Fibroblast of lung (primary cell): Measurements from ENCODE around the gene RBFOX1. TPM values are rescaled to one million over a fixed set of nuclear protein-coding genes. Genes with fewer than 3 reads are reported as not detected.

Experiments
- DNase-seq, 2 donors: peaks; one replicate each; pipeline versions ENCODE4 v3.0.0 to v3.0.0-alpha.2; 2010; ENCODE audit warnings: low read depth in 2 of 2
- H2AFZ ChIP-seq: 2 replicates; pipeline ENCODE4 v1.5.1; 2012; ENCODE audit warnings: low read length, control low read depth, inconsistent platforms
- H3K27ac ChIP-seq: 2 replicates; pipeline ENCODE4 v1.5.1; 2011; ENCODE audit warnings: low read length, control low read depth; ENCODE audit not compliant: insufficient read depth
- H3K27me3 ChIP-seq: 2 replicates; pipeline ENCODE4 v1.5.1; 2011; ENCODE audit warnings: mild to moderate bottlenecking, low read length; ENCODE audit not compliant: control insufficient read depth, insufficient read depth
- H3K36me3 ChIP-seq: 2 replicates; pipeline ENCODE4 v1.5.1; 2011; ENCODE audit warnings: low read length; ENCODE audit not compliant: control insufficient read depth, insufficient read depth
- H3K4me1 ChIP-seq: 2 replicates; pipeline ENCODE4 v1.5.1; 2011; ENCODE audit warnings: low read length; ENCODE audit not compliant: control insufficient read depth, insufficient read depth; ENCODE audit errors: extremely low read depth
- H3K4me2 ChIP-seq: 2 replicates; pipeline ENCODE4 v1.5.1; 2011; ENCODE audit warnings: low read length, control low read depth; ENCODE audit not compliant: insufficient read depth; ENCODE audit errors: extremely low read depth
- H3K4me3 ChIP-seq, 4 experiments: fragments of 200-600 bp in 1 of 4; sonication (generic) in 1 of 4; replicated peaks in 1 of 4; 2 replicates each; pipeline ENCODE4 v1.5.1; 2011 to 2016; ENCODE audit warnings: low read length in 4 of 4, low read depth in 3 of 4, mild to moderate bottlenecking in 3 of 4, control low read depth in 2 of 4, inconsistent platforms in 1 of 4, mixed read lengths in 1 of 4; ENCODE audit not compliant: insufficient read depth in 1 of 4; ENCODE audit errors: control extremely low read depth in 1 of 4
- H3K79me2 ChIP-seq: 2 replicates; pipeline ENCODE4 v1.5.1; 2012; ENCODE audit warnings: mild to moderate bottlenecking, low read length, inconsistent platforms; ENCODE audit not compliant: control insufficient read depth, insufficient read depth
- H3K9ac ChIP-seq: 2 replicates; pipeline ENCODE4 v1.5.1; 2011; ENCODE audit warnings: mild to moderate bottlenecking, low read length, control low read depth; ENCODE audit not compliant: insufficient read depth
- H3K9me3 ChIP-seq: 2 replicates; pipeline ENCODE4 v1.5.1; 2012; ENCODE audit warnings: low read depth, low read length; ENCODE audit not compliant: control insufficient read depth, insufficient read depth
- H4K20me1 ChIP-seq: 2 replicates; pipeline ENCODE4 v1.5.1; 2011; ENCODE audit warnings: low read length; ENCODE audit not compliant: control insufficient read depth, insufficient read depth; ENCODE audit errors: extremely low read depth
- CTCF ChIP-seq, 2 donors: IDR thresholded peaks in 1 of 2; conservative IDR thresholded peaks in 1 of 2; 1 replicate in 1 of 2; 2 replicates in 1 of 2; pipeline ENCODE4 v1.5.1; 2011 to 2012; ENCODE audit warnings: low read length in 2 of 2, control low read depth in 1 of 2, inconsistent platforms in 1 of 2, low read depth in 1 of 2, mild to moderate bottlenecking in 1 of 2
- EZH2 ChIP-seq: IDR thresholded peaks from 2 replicates; pipeline ENCODE4 v1.5.1; 2012; ENCODE audit warnings: low read length, control low read depth, mild to moderate bottlenecking; ENCODE audit errors: missing control alignments
- polyA plus RNA-seq, 2 donors: library from polyadenylated mRNA; depleted of rRNA in 1 of 2; stranded (reverse) in 1 of 2; unstranded in 1 of 2; fragments of >200 nt; gene quantifications; 2 replicates each; pipeline ENCODE4 v1.2.1, GENCODE V29; 2011 to 2012; ENCODE audit warnings: missing spikeins in 1 of 2
- total RNA-seq: library from RNA; depleted of rRNA; stranded (reverse); fragments of >200 nt; gene quantifications from 2 replicates; pipeline ENCODE4 v1.2.1, GENCODE V29; 2014

Gene RBFOX1
- total and polyA plus RNA-seq, 2 donors (not counting 1 experiment from before 2014, with no cell fraction given): not detected

- no peak overlapping the region for H3K9ac ChIP-seq
- TF ChIP-seq EZH2 (no peak), CTCF (conservative IDR thresholded peaks at IDR 0.05 in 1 of 2, IDR thresholded peaks at IDR 0.05 in 1 of 2; ENCODE audit: low read depth in 1 of 2, low read length in 2 of 2) (no peak)
- H3K79me2 ChIP-seq: no peaks in the 10 kb centered on the region
- no peak overlapping the region for H2AFZ ChIP-seq
- no peak overlapping the region for H3K4me2 ChIP-seq
- H3K4me3 ChIP-seq: no peak overlapping the region
- no peak for DNase-seq
- H3K27me3 ChIP-seq: no peaks in the 10 kb centered on the region
- no peak overlapping the region for H3K27ac ChIP-seq
- no peaks in the 10 kb centered on the region for H4K20me1 ChIP-seq
- H3K9me3 ChIP-seq: no peaks in the 10 kb centered on the region
- no peaks in the 10 kb centered on the region for H3K36me3 ChIP-seq
- H3K4me1 ChIP-seq: no peaks in the 10 kb centered on the region
These were observed 173.7 kb downstream of the RBFOX1 start for GRCh38 chr16:7506363-7506762.

- H3K4me2 ChIP-seq: no peak overlapping the region
- no peak overlapping the region for H3K9ac ChIP-seq
- H3K4me3 ChIP-seq: no peak overlapping the region
- TF ChIP-seq CTCF (conservative IDR thresholded peaks at IDR 0.05 in 1 of 2, IDR thresholded peaks at IDR 0.05 in 1 of 2; ENCODE audit: low read depth in 1 of 2, low read length in 2 of 2): no peak
- TF ChIP-seq EZH2: no peak
- no peak overlapping the region for H3K27ac ChIP-seq
- no peak for DNase-seq
- H3K79me2 ChIP-seq: no peaks in the 10 kb centered on the region
- no peaks in the 10 kb centered on the region for H3K36me3 ChIP-seq
- H3K27me3 ChIP-seq: no peaks in the 10 kb centered on the region
- H3K4me1 ChIP-seq: no peaks in the 10 kb centered on the region
- H3K9me3 ChIP-seq: no peaks in the 10 kb centered on the region
- no peaks in the 10 kb centered on the region for H4K20me1 ChIP-seq
- H2AFZ ChIP-seq: no peak overlapping the region
These were observed 176.0 kb downstream of the RBFOX1 start for GRCh38 chr16:7508656-7509055.

GRCh38 chr16:7509963-7510601 lies 177.4 kb downstream of the RBFOX1 start:
- H4K20me1 ChIP-seq: no peaks in the 10 kb centered on the region
- no peak for DNase-seq
- H2AFZ ChIP-seq: no peak overlapping the region
- H3K4me3 ChIP-seq: no peak overlapping the region
- no peaks in the 10 kb centered on the region for H3K36me3 ChIP-seq
- no peaks in the 10 kb centered on the region for H3K9me3 ChIP-seq
- H3K79me2 ChIP-seq: no peaks in the 10 kb centered on the region
- no peaks in the 10 kb centered on the region for H3K27me3 ChIP-seq
- H3K4me1 ChIP-seq: no peaks in the 10 kb centered on the region
- no peak overlapping the region for H3K9ac ChIP-seq
- no peak for TF ChIP-seq EZH2
- TF ChIP-seq CTCF (conservative IDR thresholded peaks at IDR 0.05 in 1 of 2, IDR thresholded peaks at IDR 0.05 in 1 of 2; ENCODE audit: low read depth in 1 of 2, low read length in 2 of 2): no peak
- H3K27ac ChIP-seq: no peak overlapping the region
- H3K4me2 ChIP-seq: no peak overlapping the region
